GM18520 (cell line): Measurements from ENCODE around the gene SPOCK1.
"Not testable (repeated sequence)": the region's sequence is repeated elsewhere in the genome, so short reads cannot be mapped to it uniquely, and the experiment has no call there.

Experiments used
- ATAC-seq: cut with Tn5 transposase; IDR thresholded peaks from one replicate; pipeline ENCODE4 v1.9.1; 2021; ENCODE audit not compliant: unreplicated experiment

Gene SPOCK1

GRCh38 chr5:136998854-136999357 is 500.2 kb downstream of the SPOCK1 start:
- no peak for ATAC-seq

- ATAC-seq = no peak
Observed at GRCh38 chr5:136994154-136994553, 505.0 kb downstream of the SPOCK1 start.

- ATAC-seq = no peak
Observed at GRCh38 chr5:136992796-136993489, 506.2 kb downstream of the SPOCK1 start.

GRCh38 chr5:136985785-136986475 is 513.2 kb downstream of the SPOCK1 start:
- ATAC-seq = no peak

- no peak for ATAC-seq
Observed at GRCh38 chr5:136984772-136985446, 514.2 kb downstream of the SPOCK1 start.

GRCh38 chr5:136981936-136982335 is 517.2 kb downstream of the SPOCK1 start:
- no peak for ATAC-seq

- no peak for ATAC-seq
Observed at GRCh38 chr5:136979131-136979530, 520.0 kb downstream of the SPOCK1 start.

- ATAC-seq = no peak
Observed at GRCh38 chr5:136963504-136963903, 535.6 kb downstream of the SPOCK1 start.

GRCh38 chr5:136957428-136957827 is 541.7 kb downstream of the SPOCK1 start:
- ATAC-seq = no peak

- not testable (repeated sequence) for ATAC-seq
Observed at GRCh38 chr5:136954142-136954541, 545.0 kb downstream of the SPOCK1 start.

GRCh38 chr5:136953346-136954069 is 545.6 kb downstream of the SPOCK1 start:
- not testable (repeated sequence) for ATAC-seq

- no peak for ATAC-seq
Observed at GRCh38 chr5:136927571-136927970, 571.6 kb downstream of the SPOCK1 start.

- no peak for ATAC-seq
Observed at GRCh38 chr5:136926073-136926472, 573.1 kb downstream of the SPOCK1 start.
